Skeletal muscle tissue (tissue), 4 donors: Measurements from ENCODE around the gene ABCC11. TPM values are rescaled to one million over a fixed set of nuclear protein-coding genes. Genes with fewer than 3 reads are reported as not detected.

Experiments used
- H3K27ac ChIP-seq: one replicate; pipeline ENCODE4 v1.7.0; 2013; ENCODE audit warnings: mild to moderate bottlenecking, low read depth, low read length, inconsistent platforms
- H3K27me3 ChIP-seq, 3 donors: one replicate each; pipeline ENCODE4 v1.7.0; 2013; ENCODE audit warnings: low read length in 3 of 3; ENCODE audit not compliant: control insufficient read depth in 3 of 3, insufficient read depth in 3 of 3
- H3K36me3 ChIP-seq, 3 donors: one replicate each; pipeline ENCODE4 v1.7.0; 2013; ENCODE audit warnings: low read length in 3 of 3; ENCODE audit not compliant: control insufficient read depth in 3 of 3, insufficient read depth in 3 of 3
- H3K4me1 ChIP-seq, 3 donors: one replicate each; pipeline ENCODE4 v1.7.0; 2013; ENCODE audit warnings: low read length in 3 of 3, mild to moderate bottlenecking in 3 of 3; ENCODE audit not compliant: control insufficient read depth in 3 of 3, insufficient read depth in 3 of 3
- H3K4me3 ChIP-seq, 3 donors: one replicate each; pipeline ENCODE4 v1.7.0; 2013; ENCODE audit warnings: low read length in 3 of 3
- H3K9ac ChIP-seq, 3 donors: one replicate each; pipeline ENCODE4 v1.7.0; 2013; ENCODE audit warnings: low read length in 3 of 3, mild to moderate bottlenecking in 3 of 3, moderate library complexity in 2 of 3, low read depth in 1 of 3
- H3K9me3 ChIP-seq, 3 donors: one replicate each; pipeline ENCODE4 v1.7.0; 2013; ENCODE audit warnings: low read length in 3 of 3; ENCODE audit not compliant: control insufficient read depth in 3 of 3
- total RNA-seq: library from RNA; depleted of rRNA; stranded (reverse); fragments of >200 nt; gene quantifications from one replicate; pipeline ENCODE4 v1.2.3, GENCODE V29; 2014
- donor health status: Osteomylitis.

ABCC11 gene
- total RNA-seq, 1 donor from 2014 or later = not detected

DNA sequence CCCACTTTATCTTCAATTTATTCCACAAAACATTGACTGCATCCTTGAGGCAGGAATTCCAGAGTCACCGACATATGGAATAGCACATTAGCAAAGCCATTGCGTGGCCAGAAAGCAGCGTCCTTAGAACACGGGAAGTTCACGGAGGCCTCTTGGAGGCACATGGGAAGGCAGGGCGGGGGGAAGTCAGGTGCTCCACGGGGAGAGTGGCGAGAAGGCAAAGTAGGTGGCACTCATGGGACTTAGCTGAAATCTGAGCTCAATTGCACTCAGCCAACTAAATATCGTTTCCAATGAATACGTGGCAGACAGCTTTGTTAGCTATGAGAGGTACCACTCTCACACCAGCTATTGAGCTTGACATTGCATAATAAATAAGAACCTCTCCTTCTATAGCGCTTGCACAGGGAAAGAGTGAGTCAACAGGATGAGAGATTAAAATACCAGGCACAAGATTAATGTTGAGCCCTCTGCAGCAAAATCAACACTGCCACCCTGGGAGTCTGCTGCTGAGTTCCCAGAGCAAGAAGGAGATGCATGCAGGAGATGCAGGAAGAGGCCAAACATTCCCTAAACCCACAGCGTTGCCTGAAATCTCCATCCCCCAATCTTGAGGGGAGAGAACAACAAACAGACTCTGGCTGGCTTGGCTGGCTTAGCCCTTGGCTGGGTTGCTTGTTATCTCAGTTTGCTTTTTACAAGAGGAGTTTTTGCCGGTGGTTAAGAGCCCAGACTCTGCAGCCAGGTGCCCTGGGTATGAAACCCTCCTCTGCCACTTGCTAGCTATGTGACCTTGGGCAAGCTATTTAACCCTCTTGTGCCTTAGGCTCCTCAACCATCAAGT is 120.3 kb downstream of the ABCC11 start:
- H3K4me3 ChIP-seq = peak overlapping the region in 1 of 3 donors; percentile 22
- peak overlapping the region in 2 of 3 donors; percentile 36 to 46 for H3K9ac ChIP-seq
- H3K9me3 ChIP-seq = no peaks in the 10 kb centered on the region
- no peaks in the 10 kb centered on the region for H3K27me3 ChIP-seq
- no peaks in the 10 kb centered on the region for H3K36me3 ChIP-seq
- H3K27ac ChIP-seq = peak overlapping the region; percentile 72
- peaks cover 25 to 45% (median 36%) of the 10 kb centered on the region in 3 donors for H3K4me1 ChIP-seq

DNA sequence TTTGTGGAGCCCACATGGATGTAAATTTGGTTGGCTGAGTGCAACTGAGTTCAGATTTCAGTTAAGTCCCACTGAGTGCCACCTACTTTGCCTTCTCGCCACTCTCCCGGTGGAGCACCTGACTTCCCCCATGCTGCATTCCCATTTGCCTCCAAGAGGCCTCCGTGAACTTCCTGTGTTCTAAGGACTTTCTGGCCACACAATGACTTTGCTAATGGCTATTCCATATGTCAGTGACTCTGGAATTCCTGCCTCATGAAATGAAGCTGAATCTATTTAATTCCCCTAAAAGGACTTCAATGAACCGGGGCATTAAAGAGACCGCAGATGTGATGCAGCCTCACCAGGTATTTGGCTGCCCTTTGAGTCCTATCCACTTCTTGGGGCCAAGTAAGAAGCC is 121.5 kb downstream of the ABCC11 start:
- Histone ChIP-seq H3K27me3 (no peaks in the 10 kb centered on the region), H3K4me1 (peaks cover 25 to 45% (median 36%) of the 10 kb centered on the region in 3 donors), H3K27ac (peak overlapping the region; percentile 72), H3K9ac (no peak overlapping the region), H3K36me3 (no peaks in the 10 kb centered on the region), H3K9me3 (no peaks in the 10 kb centered on the region), H3K4me3 (no peak overlapping the region)

DNA sequence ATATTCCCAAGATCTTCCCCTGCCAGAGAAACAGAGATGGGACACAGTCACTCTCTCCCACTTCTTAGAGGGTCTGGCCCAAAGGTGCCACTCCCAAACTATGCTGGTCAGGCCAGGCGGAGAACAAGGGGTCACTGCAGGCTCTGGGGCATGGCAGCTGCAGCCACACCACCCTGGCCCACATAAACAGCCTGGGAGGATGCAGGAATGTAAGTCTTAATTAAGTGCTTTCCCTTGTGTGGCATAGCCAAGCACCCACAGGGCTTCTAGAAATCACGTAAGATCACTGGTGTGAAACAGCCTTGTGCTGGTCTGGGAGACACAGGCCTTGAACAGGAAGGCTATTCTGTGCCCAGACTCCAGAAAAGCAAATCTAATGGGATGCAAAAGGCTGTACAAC is 123.1 kb downstream of the ABCC11 start:
- H3K9ac ChIP-seq = no peak overlapping the region
- no peaks in the 10 kb centered on the region for H3K36me3 ChIP-seq
- peaks cover 24 to 38% (median 34%) of the 10 kb centered on the region in 3 donors for H3K4me1 ChIP-seq
- no peak overlapping the region for H3K27ac ChIP-seq
- H3K4me3 ChIP-seq = no peak overlapping the region
- H3K9me3 ChIP-seq = no peaks in the 10 kb centered on the region
- no peaks in the 10 kb centered on the region for H3K27me3 ChIP-seq

DNA sequence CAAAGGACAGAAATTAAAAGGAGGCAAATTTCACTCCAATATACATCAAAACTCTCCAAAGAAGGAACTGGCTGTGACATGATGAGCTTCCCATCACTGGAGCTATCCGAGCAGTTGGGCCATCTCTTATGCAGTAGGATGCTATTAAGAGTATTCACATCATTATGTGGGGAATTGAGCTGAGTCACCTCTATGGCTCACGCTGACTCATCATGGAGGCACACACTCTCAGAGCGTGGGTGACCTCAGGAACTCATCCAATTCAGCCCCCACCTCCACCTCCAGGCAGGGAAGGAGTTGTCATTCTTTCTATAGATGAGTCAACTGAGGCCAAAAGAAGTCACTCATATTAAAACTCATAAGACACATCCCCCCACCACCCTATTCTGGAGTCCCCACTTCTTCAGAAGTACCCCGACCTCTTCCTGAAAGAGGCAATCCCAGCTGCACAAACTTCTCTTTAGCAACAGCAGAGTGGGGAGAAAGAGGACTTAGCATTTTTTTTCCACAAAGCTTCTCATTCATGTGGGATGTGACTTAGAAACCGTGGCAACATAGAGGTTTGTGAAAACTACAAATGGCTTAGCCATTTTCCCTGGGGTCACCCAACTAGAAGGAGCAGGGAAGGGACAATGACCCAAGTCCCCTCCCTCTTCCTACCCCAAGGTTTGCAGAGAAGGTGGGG is 124.1 kb downstream of the ABCC11 start:
- H3K4me3 ChIP-seq = no peak overlapping the region
- H3K36me3 ChIP-seq = no peaks in the 10 kb centered on the region
- H3K27me3 ChIP-seq = no peaks in the 10 kb centered on the region
- H3K4me1 ChIP-seq = peaks cover 14 to 28% (median 25%) of the 10 kb centered on the region in 3 donors
- H3K27ac ChIP-seq = peak overlapping the region; percentile 48
- no peaks in the 10 kb centered on the region for H3K9me3 ChIP-seq
- H3K9ac ChIP-seq = no peak overlapping the region

DNA sequence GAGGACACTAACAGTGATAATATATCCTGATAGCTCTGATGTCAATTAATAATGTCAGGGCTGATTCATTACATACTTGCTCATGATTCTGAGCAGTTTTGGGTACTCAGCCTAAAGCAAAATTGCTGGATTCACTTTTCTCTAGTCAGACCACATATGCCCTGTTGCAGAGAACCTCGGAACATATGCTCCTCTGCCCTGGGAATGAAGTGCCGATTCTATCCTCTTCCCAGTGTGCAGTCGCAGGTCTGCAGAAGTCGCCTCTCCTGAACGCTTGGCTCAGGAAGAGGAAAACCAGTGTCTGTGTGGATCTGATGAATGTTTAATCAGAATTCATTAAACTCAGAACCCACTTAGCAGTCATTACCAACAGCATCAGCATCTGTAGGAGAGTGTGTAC is 126.1 kb downstream of the ABCC11 start:
- H3K9me3 ChIP-seq = no peaks in the 10 kb centered on the region
- H3K27ac ChIP-seq = no peak overlapping the region
- H3K27me3 ChIP-seq = no peaks in the 10 kb centered on the region
- H3K36me3 ChIP-seq = no peaks in the 10 kb centered on the region
- no peak overlapping the region for H3K4me3 ChIP-seq
- H3K4me1 ChIP-seq = peaks cover 0 to 17% (median 11%) of the 10 kb centered on the region in 3 donors
- H3K9ac ChIP-seq = no peak overlapping the region

DNA sequence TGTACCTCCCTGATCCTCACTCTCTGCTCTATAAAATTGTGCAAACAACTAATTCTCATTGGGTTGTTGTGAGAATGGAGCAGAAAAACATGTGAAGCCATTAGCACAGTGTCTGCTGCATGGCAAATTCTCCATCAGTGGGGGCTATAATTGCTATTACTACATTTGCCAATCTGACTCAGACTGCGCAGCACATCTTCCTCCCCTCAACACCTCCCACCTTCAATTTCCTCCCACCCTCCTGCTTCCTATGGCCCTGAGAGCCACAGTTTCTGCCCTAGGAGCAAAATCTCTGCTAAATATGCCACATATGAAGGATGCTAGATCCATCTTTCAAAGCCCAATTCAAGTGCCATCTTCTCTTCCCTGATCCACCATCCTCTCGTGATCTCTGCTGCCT is 128.5 kb downstream of the ABCC11 start:
- Histone ChIP-seq H3K4me3 (no peak overlapping the region), H3K27me3 (no peaks in the 10 kb centered on the region), H3K9ac (no peak overlapping the region), H3K4me1 (peaks cover 0 to 11% (median 5%) of the 10 kb centered on the region in 3 donors), H3K9me3 (no peaks in the 10 kb centered on the region), H3K36me3 (no peaks in the 10 kb centered on the region), H3K27ac (no peak overlapping the region)

DNA sequence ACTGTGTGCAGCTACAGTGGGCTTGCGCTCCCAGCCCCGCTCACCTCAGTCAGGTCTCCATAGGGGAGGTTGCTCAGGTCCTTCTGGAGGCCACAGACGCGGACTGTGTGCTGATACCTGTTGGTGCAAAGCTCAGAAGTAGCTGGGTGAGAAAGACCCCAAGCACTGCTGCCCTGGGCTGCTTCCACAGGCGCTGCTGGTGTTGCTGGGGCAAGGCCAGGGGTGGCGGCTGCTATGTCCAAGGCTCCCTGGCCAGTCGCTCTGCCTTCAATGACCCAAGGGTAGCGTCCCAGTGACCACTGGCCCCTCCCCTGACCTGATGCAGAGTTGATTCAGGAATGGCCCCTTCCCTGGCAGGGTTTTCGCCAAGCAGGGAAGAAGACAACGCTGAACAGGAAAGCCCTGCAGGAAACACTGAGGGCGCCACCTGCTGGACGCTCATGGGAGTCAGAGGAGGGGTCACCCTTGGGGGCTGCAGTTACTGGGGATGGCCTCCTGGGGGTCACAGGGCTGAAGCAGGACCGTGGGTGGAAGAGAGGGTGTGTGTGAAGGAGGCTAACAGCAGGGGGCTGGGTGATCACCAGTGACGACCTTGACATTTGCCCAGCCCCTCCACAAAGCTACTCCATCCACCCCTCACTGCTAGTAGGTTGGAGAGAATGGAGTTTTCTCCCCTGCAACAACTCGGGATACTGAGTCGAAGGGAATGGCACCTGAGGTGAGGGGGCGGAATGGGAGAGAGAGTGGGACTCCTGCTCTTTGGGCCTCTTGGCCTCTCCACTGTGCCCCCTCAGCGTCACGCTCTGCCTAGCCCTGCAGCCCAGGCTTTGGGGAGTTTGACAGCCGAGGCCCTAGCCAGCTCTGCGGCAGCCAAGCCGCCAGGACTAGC is 129.9 kb downstream of the ABCC11 start:
- H3K36me3 ChIP-seq = no peaks in the 10 kb centered on the region
- H3K27me3 ChIP-seq = no peaks in the 10 kb centered on the region
- no peak overlapping the region for H3K27ac ChIP-seq
- H3K9ac ChIP-seq = peak overlapping the region in 1 of 3 donors; percentile 3
- peaks cover 12 to 22% (median 14%) of the 10 kb centered on the region in 3 donors for H3K4me1 ChIP-seq
- no peak overlapping the region for H3K4me3 ChIP-seq
- no peaks in the 10 kb centered on the region for H3K9me3 ChIP-seq

Other genes with a start within 250 kb of the ABCC11 start
- gene ABCC12, start 91.5 kb downstream of the ABCC11 start, total RNA-seq = not detected
- gene LONP2, start 3.2 kb downstream of the ABCC11 start, total RNA-seq = 44.4 TPM
- 53.8 TPM for gene SIAH1, start 137.9 kb upstream of the ABCC11 start, total RNA-seq